Ovary (tissue), 3 donors: ENCODE measurements around the gene CREBRF.

ENCODE experiments used
- CTCF ChIP-seq, 3 donors: fragments of 450-650 bp in 2 of 3; fragments of 200-600 bp in 1 of 3; IDR thresholded peaks; one replicate each; pipeline versions ENCODE4 v1.5.1 to v1.8.0; 2016 to 2022; ENCODE audit warnings: antibody characterized with exemption in 3 of 3, mild to moderate bottlenecking in 1 of 3
- EP300 ChIP-seq: sonication (generic); formaldehyde crosslinking; IDR thresholded peaks from one replicate; pipeline ENCODE4 v1.6.1; 2017; ENCODE audit warnings: antibody characterized with exemption
- POLR2A ChIP-seq: fragments of 450-650 bp; IDR thresholded peaks from one replicate; pipeline ENCODE4 v1.6.1; 2017; ENCODE audit warnings: antibody characterized with exemption, mild to moderate bottlenecking, moderate library complexity
- donor health status: DM: no; HTN: no; CAD: no.

- TF ChIP-seq CTCF (IDR thresholded peaks at IDR 0.05) (no peak), EP300 (no peak), POLR2A (no peak)
Measured at GRCh38 chr5:173140769-173141168, 84.6 kb downstream of the CREBRF start.
